Mesenchymal stem cell (in vitro differentiated cells and primary cell): ENCODE measurements around the gene CTRB1.
"Not testable (repeated sequence)": the region's sequence is repeated elsewhere in the genome, so short reads cannot be mapped to it uniquely, and the experiment has no call there.

Experiments
- DNase-seq: peaks from one replicate; pipeline ENCODE4 v3.0.0-alpha.2; 2013
- H2AFZ ChIP-seq: one replicate; pipeline ENCODE4 v1.6.1; 2013; ENCODE audit warnings: low read depth, mild to moderate bottlenecking, control low read depth, inconsistent platforms, low read length, moderate library complexity
- H2AK5ac ChIP-seq: 2 replicates; pipeline ENCODE4 v1.6.1; 2013; ENCODE audit warnings: low read length, moderate library complexity, mild to moderate bottlenecking, inconsistent platforms; ENCODE audit not compliant: severe bottlenecking
- H2BK120ac ChIP-seq: one replicate; pipeline ENCODE4 v1.6.1; 2013; ENCODE audit warnings: low read depth, mild to moderate bottlenecking, inconsistent platforms, low read length, moderate library complexity
- H2BK12ac ChIP-seq, 2 experiments: one replicate each; pipeline ENCODE4 v1.6.1; 2013; ENCODE audit warnings: inconsistent platforms in 2 of 2, low read length in 2 of 2, mild to moderate bottlenecking in 2 of 2, moderate library complexity in 2 of 2, control low read depth in 1 of 2
- H2BK15ac ChIP-seq: one replicate; pipeline ENCODE4 v1.6.1; 2013; ENCODE audit warnings: mild to moderate bottlenecking, low read depth, inconsistent platforms; ENCODE audit not compliant: poor library complexity, severe bottlenecking
- H2BK5ac ChIP-seq: 2 replicates; pipeline ENCODE4 v1.6.1; 2013; ENCODE audit warnings: low read depth, mild to moderate bottlenecking, low read length, control low read depth, inconsistent platforms; ENCODE audit not compliant: poor library complexity, severe bottlenecking
- H3K14ac ChIP-seq, 2 experiments: one replicate each; pipeline ENCODE4 v1.6.1; 2013; ENCODE audit warnings: inconsistent platforms in 2 of 2, low read length in 2 of 2, control low read depth in 1 of 2, mild to moderate bottlenecking in 1 of 2, moderate library complexity in 1 of 2
- H3K18ac ChIP-seq, 2 experiments: one replicate each; pipeline ENCODE4 v1.6.1; 2013; ENCODE audit warnings: inconsistent platforms in 2 of 2, low read length in 2 of 2, control low read depth in 1 of 2, low read depth in 1 of 2, mild to moderate bottlenecking in 1 of 2
- H3K23ac ChIP-seq, 2 experiments: one replicate each; pipeline ENCODE4 v1.6.1; 2013; ENCODE audit warnings: inconsistent platforms in 2 of 2, low read length in 2 of 2, mild to moderate bottlenecking in 2 of 2, moderate library complexity in 2 of 2, control low read depth in 1 of 2
- H3K27ac ChIP-seq: 2 replicates; pipeline ENCODE4 v1.5.1; 2013; ENCODE audit warnings: mild to moderate bottlenecking, moderate library complexity, low read length, control low read depth, inconsistent platforms; ENCODE audit not compliant: poor library complexity, severe bottlenecking
- H3K27me3 ChIP-seq, 2 experiments: 2 replicates each; pipeline versions ENCODE4 v1.6.1 to v1.7.0; 2013; ENCODE audit warnings: low read length in 2 of 2, mild to moderate bottlenecking in 2 of 2, moderate library complexity in 2 of 2, control low read depth in 1 of 2, inconsistent platforms in 1 of 2; ENCODE audit not compliant: control insufficient read depth in 1 of 2, insufficient read depth in 1 of 2
- H3K36me3 ChIP-seq, 2 experiments: 2 replicates each; pipeline versions ENCODE4 v1.6.1 to v1.7.0; 2013; ENCODE audit warnings: low read length in 2 of 2, control low read depth in 1 of 2, inconsistent platforms in 1 of 2, low read depth in 1 of 2, mild to moderate bottlenecking in 1 of 2; ENCODE audit not compliant: insufficient read depth in 2 of 2, control insufficient read depth in 1 of 2
- H3K4ac ChIP-seq, 2 experiments: one replicate each; pipeline ENCODE4 v1.6.1; 2013; ENCODE audit warnings: inconsistent platforms in 2 of 2, low read length in 2 of 2, mild to moderate bottlenecking in 2 of 2, moderate library complexity in 2 of 2, control low read depth in 1 of 2, low read depth in 1 of 2
- H3K4me1 ChIP-seq: 2 replicates; pipeline ENCODE4 v1.6.1; 2013; ENCODE audit warnings: low read depth, low read length, control low read depth; ENCODE audit not compliant: control insufficient read depth, insufficient read depth
- H3K4me2 ChIP-seq: 2 replicates; pipeline ENCODE4 v1.6.1; 2013; ENCODE audit warnings: low read length, mild to moderate bottlenecking, inconsistent platforms; ENCODE audit not compliant: poor library complexity, severe bottlenecking
- H3K4me3 ChIP-seq, 2 experiments: 2 replicates each; pipeline versions ENCODE4 v1.5.1 to v1.7.0; 2013; ENCODE audit warnings: low read length in 2 of 2, mild to moderate bottlenecking in 2 of 2, control low read depth in 1 of 2, low read depth in 1 of 2; ENCODE audit not compliant: insufficient read depth in 1 of 2
- H3K79me1 ChIP-seq: replicated peaks from 2 replicates; pipeline ENCODE4 v1.6.1; 2013; ENCODE audit warnings: mild to moderate bottlenecking, control low read depth, low read length, inconsistent platforms; ENCODE audit not compliant: poor library complexity, severe bottlenecking
- H3K9ac ChIP-seq: 2 replicates; pipeline ENCODE4 v1.7.0; 2013; ENCODE audit warnings: mild to moderate bottlenecking, low read length, moderate library complexity
- H3K9me3 ChIP-seq: 2 replicates; pipeline ENCODE4 v1.7.0; 2013; ENCODE audit warnings: mild to moderate bottlenecking, low read length; ENCODE audit not compliant: control insufficient read depth
- H4K8ac ChIP-seq: one replicate; pipeline ENCODE4 v1.6.1; 2013; ENCODE audit warnings: inconsistent platforms, mild to moderate bottlenecking, low read length, moderate library complexity
- H4K91ac ChIP-seq: one replicate; pipeline ENCODE4 v1.6.1; 2013; ENCODE audit warnings: mild to moderate bottlenecking, low read length, inconsistent platforms
- WGBS: methylation state at CpG from one replicate; pipeline ENCODE4 v1.1.7; 2013; ENCODE audit warnings: mixed read lengths; 5-methylcytosine and 5-hydroxymethylcytosine counted together

Gene CTRB1

DNA sequence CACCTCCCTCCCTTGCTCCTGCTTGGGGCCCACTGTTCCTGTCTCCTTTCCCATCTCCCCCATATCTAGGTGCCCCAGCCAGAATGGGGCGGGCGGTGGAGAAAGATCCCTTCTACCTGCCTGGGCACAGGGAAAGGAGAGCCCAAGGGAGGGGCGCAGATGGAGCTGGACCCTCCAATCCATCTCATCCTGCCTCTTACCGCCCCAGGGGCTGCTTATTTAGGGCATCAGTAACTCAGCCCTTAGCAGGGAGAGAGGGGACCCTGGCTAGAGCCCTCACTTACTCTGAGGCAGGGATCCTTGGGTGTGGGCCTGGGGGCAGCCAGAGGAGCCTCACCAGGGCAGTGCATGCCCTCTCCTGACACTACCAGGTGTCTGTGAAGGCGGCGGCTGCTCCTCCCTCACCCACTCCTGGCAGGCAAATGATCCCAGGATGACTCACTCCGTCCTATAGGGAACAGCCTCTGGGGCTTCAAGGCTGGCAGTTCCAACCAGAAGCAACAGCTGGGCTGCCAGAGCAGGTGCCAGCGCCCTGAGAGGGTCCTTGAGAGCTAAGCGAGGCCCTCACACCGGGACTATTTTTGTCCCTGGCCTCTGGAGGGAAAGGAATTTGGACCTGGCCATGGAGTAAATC lies 49.0 kb downstream of the CTRB1 start:
- Histone ChIP-seq H3K27ac (peak overlapping the region; percentile 13), H3K4me3 (no peak overlapping the region), H2BK5ac (no peak overlapping the region), H2AFZ (no peak overlapping the region), H3K23ac (peak overlapping the region in 1 of 2 experiments; percentile 73), H3K79me1 (peaks cover 12% of the 10 kb centered on the region), H2BK15ac (peak overlapping the region; percentile 41), H3K9ac (no peak overlapping the region), H3K18ac (no peak overlapping the region), H3K4me1 (peaks cover 51% of the 10 kb centered on the region), H3K14ac (no peak overlapping the region), H3K27me3 (no peaks in the 10 kb centered on the region), H4K8ac (peak overlapping the region; percentile 14), H4K91ac (peak overlapping the region; percentile 18), H3K4ac (peak overlapping the region in 1 of 2 experiments; percentile 48), H3K4me2 (no peak overlapping the region), H2BK12ac (peak overlapping the region in 1 of 2 experiments; percentile 71), H3K9me3 (no peaks in the 10 kb centered on the region), H2BK120ac (no peak overlapping the region), H2AK5ac (peak overlapping the region; percentile 97), H3K36me3 (peaks cover 2 to 15% of the 10 kb centered on the region in 2 experiments)
- 51% methylated on average over 8 of the region's 10 CpGs for WGBS
- peak; percentile 76 for DNase-seq

DNA sequence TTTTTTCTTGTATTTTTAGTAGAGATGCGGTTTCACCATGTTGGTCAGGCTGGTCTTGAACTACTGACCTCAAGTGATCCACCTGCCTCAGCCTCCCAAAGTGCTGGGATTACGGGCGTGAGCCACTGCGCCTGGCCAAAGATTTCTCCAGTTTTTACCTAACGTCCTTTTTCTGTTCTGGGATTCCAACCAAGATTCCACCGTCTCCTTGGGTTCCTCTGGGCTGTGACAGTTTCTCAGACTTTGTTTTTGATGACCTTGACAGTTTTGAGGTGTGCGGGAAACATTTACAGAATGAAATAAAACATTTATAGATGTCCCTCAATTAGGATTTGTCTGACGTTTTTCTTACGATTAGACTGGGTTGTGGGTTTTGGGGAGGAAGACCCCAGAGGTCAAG lies 50.6 kb downstream of the CTRB1 start:
- H4K8ac ChIP-seq, H3K27ac ChIP-seq, H2BK15ac ChIP-seq, DNase-seq, H4K91ac ChIP-seq, H3K4me3 ChIP-seq, H2AFZ ChIP-seq, H3K36me3 ChIP-seq, H3K9ac ChIP-seq, H3K9me3 ChIP-seq, H2BK12ac ChIP-seq, H2BK5ac ChIP-seq, H2BK120ac ChIP-seq, H3K14ac ChIP-seq, H3K18ac ChIP-seq, H3K4me2 ChIP-seq, H3K27me3 ChIP-seq, H3K23ac ChIP-seq, H3K4ac ChIP-seq: not testable (repeated sequence)
- Histone ChIP-seq H3K4me1 (peaks cover 41% of the 10 kb centered on the region), H3K79me1 (peaks cover 12% of the 10 kb centered on the region), H2AK5ac (peak overlapping the region; percentile 3)
- 98% methylated on average over 8 of the region's 9 CpGs for WGBS

DNA sequence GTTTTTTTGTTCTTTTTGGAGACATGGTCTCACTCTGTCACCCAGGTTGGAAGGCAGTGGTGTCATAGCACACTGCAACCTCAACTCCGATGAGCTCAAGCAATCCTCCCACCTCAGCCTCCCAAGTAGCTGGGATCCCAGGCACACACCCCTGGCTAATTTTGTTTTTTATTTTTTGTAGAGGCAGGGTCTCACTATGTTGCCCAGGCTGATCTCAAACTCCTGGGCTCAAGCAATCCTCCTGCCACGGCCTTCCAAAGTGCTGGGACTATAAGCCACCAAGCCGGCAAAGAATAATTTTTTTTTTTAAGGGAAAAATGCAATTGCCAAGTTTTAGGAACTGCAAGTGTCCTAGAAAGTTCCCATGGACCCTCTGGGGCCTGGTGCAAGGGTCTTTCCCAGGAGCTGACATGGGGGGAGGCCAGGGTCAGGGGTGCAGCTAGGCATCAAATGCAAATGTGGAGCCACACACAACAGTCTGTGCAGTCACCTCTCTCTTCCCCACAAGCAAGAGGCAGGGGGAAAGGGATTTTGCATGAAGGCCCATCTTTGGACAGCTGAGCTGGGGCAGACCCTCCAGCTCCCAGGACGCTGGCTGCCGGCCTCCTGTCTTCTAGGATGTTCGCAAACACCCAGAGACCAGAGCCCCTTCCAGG lies 52.8 kb downstream of the CTRB1 start:
- no peak overlapping the region for H2BK15ac ChIP-seq
- H2BK5ac ChIP-seq: no peak overlapping the region
- H4K91ac ChIP-seq: no peak overlapping the region
- H3K4ac ChIP-seq: no peak overlapping the region
- H2AK5ac ChIP-seq: peak overlapping the region; percentile 82
- H3K9ac ChIP-seq: no peak overlapping the region
- H3K79me1 ChIP-seq: peaks cover 9% of the 10 kb centered on the region
- H3K23ac ChIP-seq: peak overlapping the region in 1 of 2 experiments; percentile 9
- no peak overlapping the region for H3K4me3 ChIP-seq
- H3K4me2 ChIP-seq: peak overlapping the region; percentile 58
- H2AFZ ChIP-seq: peak overlapping the region; percentile 31
- H4K8ac ChIP-seq: peak overlapping the region; percentile 66
- peaks cover 33% of the 10 kb centered on the region for H3K4me1 ChIP-seq
- peak overlapping the region in 1 of 2 experiments; percentile 57 for H2BK12ac ChIP-seq
- H3K9me3 ChIP-seq: no peaks in the 10 kb centered on the region
- H3K14ac ChIP-seq: no peak overlapping the region
- peak overlapping the region; percentile 46 for H3K27ac ChIP-seq
- H3K36me3 ChIP-seq: no peaks in the 10 kb centered on the region
- no peaks in the 10 kb centered on the region for H3K27me3 ChIP-seq
- 49% methylated on average over 5 of the region's 6 CpGs for WGBS
- no peak overlapping the region for H2BK120ac ChIP-seq
- peak overlapping the region; percentile 28 to 93 for H3K18ac ChIP-seq
- no peak for DNase-seq

DNA sequence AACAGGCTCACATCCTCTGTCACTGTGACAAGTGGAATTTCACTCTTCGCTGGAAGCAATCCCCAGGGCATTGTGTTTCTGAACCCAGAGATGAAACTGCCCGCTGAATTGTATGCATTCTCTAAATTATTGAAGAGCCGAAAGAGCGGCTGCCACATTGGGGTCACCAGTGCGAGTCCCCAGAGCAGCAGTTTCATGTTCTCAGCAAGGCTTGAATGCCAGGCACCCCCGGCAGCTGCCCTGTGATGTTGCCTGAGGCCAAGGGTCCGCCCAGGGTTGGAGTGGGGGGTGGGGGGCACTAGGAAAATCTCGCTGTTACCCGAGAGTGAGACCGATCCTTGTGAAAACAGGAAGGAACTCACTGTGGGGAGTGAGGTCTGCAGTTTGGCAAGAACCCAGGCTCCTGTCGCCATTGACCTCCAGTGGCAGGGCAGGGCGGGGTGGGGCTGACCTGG lies 53.3 kb downstream of the CTRB1 start:
- H2BK15ac ChIP-seq: no peak overlapping the region
- peak; percentile 33 for DNase-seq
- H2AFZ ChIP-seq: peak overlapping the region; percentile 76
- H3K23ac ChIP-seq: peak overlapping the region in 1 of 2 experiments; percentile 9
- H3K4me1 ChIP-seq: peaks cover 28% of the 10 kb centered on the region
- peak overlapping the region; percentile 67 to 93 for H3K18ac ChIP-seq
- whole genome bisulfite sequencing: 29% methylated on average over 12 of the region's 12 CpGs
- H3K36me3 ChIP-seq: no peaks in the 10 kb centered on the region
- H2AK5ac ChIP-seq: peak overlapping the region; percentile 82
- H3K79me1 ChIP-seq: peaks cover 5% of the 10 kb centered on the region
- H3K27ac ChIP-seq: peak overlapping the region; percentile 46
- peak overlapping the region in 1 of 2 experiments; percentile 57 for H3K4ac ChIP-seq
- H3K4me2 ChIP-seq: peak overlapping the region; percentile 58
- H2BK12ac ChIP-seq: peak overlapping the region in 1 of 2 experiments; percentile 63
- no peaks in the 10 kb centered on the region for H3K27me3 ChIP-seq
- H4K8ac ChIP-seq: peak overlapping the region; percentile 66
- no peaks in the 10 kb centered on the region for H3K9me3 ChIP-seq
- peak overlapping the region in 1 of 2 experiments; percentile 70 for H3K14ac ChIP-seq
- no peak overlapping the region for H3K4me3 ChIP-seq
- H2BK5ac ChIP-seq: no peak overlapping the region
- H4K91ac ChIP-seq: peak overlapping the region; percentile 74
- H3K9ac ChIP-seq: no peak overlapping the region
- no peak overlapping the region for H2BK120ac ChIP-seq
